HepG2 (cell line): ENCODE data around the gene EHD1. TPM values are rescaled to one million over a fixed set of nuclear protein-coding genes. Genes with fewer than 3 reads are reported as not detected.

Experiments used
- TBL1XR1 ChIP-seq: fragments of 150-350 bp; IDR thresholded peaks from 2 replicates; pipeline ENCODE4 v1.6.1; 2014; ENCODE audit warnings: borderline replicate concordance, low read length; ENCODE audit not compliant: partially characterized antibody
- TCF7L2 ChIP-seq: IDR thresholded peaks from 2 replicates; pipeline ENCODE4 v1.6.1; 2011; ENCODE audit warnings: mild to moderate bottlenecking, low read depth, low read length, moderate library complexity
- ZEB1 ChIP-seq: IDR thresholded peaks from 2 replicates; pipeline ENCODE4 v1.6.1; 2012; ENCODE audit warnings: mild to moderate bottlenecking, low read depth, inconsistent platforms; ENCODE audit not compliant: insufficient replicate concordance
- ZFYVE20 ChIP-seq: sonication (generic); formaldehyde crosslinking; IDR thresholded peaks from 2 replicates; pipeline ENCODE4 v1.8.0; 2023; ENCODE audit warnings: low read depth, mild to moderate bottlenecking, moderate library complexity, missing genetic modification reagents, borderline replicate concordance
- ZNF20 ChIP-seq: sonication (generic); formaldehyde crosslinking; IDR thresholded peaks from 2 replicates; pipeline ENCODE4 v1.4.0; 2020; ENCODE audit warnings: mild to moderate bottlenecking, moderate library complexity, missing genetic modification reagents
- ZSCAN9 ChIP-seq: IDR thresholded peaks from 2 replicates; pipeline ENCODE4 v1.6.1; 2016; ENCODE audit warnings: borderline replicate concordance
- polyA plus RNA-seq, 8 experiments: library from polyadenylated mRNA; depleted of rRNA in 3 of 8; stranded (reverse) in 7 of 8; unstranded in 1 of 8; fragments of >200 nt; fragmentation: Illumina TruSeq in 4 of 8; extraction: Trizol in 4 of 8; gene quantifications; 2 replicates each; pipeline versions ENCODE4 v1.2.1 to v1.2.3, GENCODE V29; 2011 to 2016; ENCODE audit warnings: low read depth in 4 of 8, missing spikeins in 1 of 8, mixed read lengths in 1 of 8; ENCODE audit not compliant: insufficient read depth in 1 of 8
- total RNA-seq, 5 experiments: library from RNA; depleted of rRNA; stranded (reverse); fragments of >200 nt; fragmentation: Illumina TruSeq; extraction: Trizol; gene quantifications; 2 replicates each; pipeline ENCODE4 v1.2.3, GENCODE V29; 2016; ENCODE audit warnings: low read depth in 1 of 5
- TF ChIP-seq, protein P1 (sequence below): IDR thresholded peaks from 2 replicates; pipeline ENCODE4 v1.6.1; 2016
- TF ChIP-seq, protein P2 (sequence below): sonication (generic); formaldehyde crosslinking; IDR thresholded peaks from 2 replicates; pipeline ENCODE4 v1.5.0; 2020; ENCODE audit warnings: mild to moderate bottlenecking, missing genetic modification reagents, borderline replicate concordance
- TF ChIP-seq, protein P3 (sequence below): sonication (generic); formaldehyde crosslinking; IDR thresholded peaks from 2 replicates; pipeline ENCODE4 v1.9.0; 2021; ENCODE audit warnings: missing genetic modification reagents, borderline replicate concordance
- TF ChIP-seq, protein P4 (sequence below): sonication (generic); formaldehyde crosslinking; IDR thresholded peaks from 2 replicates; pipeline ENCODE4 v1.4.0; 2020; ENCODE audit warnings: missing genetic modification reagents

The EHD1 gene
- total and polyA plus RNA-seq, 2 of the 13 experiments (the other 11 are each of a cell fraction or from before 2014, with no cell fraction given): 23.6 to 26.6 TPM

DNA sequence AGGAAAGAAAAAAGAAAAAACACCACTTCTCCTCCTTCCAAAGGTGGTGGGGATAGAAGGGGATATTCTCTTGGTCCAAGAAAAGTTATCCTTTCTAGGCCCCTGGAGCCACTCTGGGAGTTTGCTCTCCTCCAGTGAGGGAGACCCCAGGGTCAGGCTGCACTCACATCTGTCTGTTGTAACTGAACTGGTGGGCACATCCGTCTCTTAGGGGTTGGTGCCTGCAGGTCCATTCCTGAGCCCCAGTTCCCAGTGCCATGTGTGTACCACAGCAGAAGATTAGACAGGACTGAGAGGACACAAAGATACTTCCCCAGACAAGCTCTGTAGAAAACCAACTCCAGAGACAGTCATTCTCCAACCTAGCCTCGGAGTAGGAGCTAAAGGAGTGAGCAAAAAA is 41.7 kb upstream of the EHD1 start (continued):
- no peak for TF ChIP-seq ZFYVE20 (CRISPR knock-in tag)
- TF ChIP-seq, protein P1, sequence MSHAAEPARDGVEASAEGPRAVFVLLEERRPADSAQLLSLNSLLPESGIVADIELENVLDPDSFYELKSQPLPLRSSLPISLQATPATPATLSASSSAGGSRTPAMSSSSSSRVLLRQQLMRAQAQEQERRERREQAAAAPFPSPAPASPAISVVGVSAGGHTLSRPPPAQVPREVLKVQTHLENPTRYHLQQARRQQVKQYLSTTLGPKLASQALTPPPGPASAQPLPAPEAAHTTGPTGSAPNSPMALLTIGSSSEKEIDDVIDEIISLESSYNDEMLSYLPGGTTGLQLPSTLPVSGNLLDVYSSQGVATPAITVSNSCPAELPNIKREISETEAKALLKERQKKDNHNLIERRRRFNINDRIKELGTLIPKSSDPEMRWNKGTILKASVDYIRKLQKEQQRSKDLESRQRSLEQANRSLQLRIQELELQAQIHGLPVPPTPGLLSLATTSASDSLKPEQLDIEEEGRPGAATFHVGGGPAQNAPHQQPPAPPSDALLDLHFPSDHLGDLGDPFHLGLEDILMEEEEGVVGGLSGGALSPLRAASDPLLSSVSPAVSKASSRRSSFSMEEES (CRISPR knock-in tag): no peak
- TF ChIP-seq, protein P2, sequence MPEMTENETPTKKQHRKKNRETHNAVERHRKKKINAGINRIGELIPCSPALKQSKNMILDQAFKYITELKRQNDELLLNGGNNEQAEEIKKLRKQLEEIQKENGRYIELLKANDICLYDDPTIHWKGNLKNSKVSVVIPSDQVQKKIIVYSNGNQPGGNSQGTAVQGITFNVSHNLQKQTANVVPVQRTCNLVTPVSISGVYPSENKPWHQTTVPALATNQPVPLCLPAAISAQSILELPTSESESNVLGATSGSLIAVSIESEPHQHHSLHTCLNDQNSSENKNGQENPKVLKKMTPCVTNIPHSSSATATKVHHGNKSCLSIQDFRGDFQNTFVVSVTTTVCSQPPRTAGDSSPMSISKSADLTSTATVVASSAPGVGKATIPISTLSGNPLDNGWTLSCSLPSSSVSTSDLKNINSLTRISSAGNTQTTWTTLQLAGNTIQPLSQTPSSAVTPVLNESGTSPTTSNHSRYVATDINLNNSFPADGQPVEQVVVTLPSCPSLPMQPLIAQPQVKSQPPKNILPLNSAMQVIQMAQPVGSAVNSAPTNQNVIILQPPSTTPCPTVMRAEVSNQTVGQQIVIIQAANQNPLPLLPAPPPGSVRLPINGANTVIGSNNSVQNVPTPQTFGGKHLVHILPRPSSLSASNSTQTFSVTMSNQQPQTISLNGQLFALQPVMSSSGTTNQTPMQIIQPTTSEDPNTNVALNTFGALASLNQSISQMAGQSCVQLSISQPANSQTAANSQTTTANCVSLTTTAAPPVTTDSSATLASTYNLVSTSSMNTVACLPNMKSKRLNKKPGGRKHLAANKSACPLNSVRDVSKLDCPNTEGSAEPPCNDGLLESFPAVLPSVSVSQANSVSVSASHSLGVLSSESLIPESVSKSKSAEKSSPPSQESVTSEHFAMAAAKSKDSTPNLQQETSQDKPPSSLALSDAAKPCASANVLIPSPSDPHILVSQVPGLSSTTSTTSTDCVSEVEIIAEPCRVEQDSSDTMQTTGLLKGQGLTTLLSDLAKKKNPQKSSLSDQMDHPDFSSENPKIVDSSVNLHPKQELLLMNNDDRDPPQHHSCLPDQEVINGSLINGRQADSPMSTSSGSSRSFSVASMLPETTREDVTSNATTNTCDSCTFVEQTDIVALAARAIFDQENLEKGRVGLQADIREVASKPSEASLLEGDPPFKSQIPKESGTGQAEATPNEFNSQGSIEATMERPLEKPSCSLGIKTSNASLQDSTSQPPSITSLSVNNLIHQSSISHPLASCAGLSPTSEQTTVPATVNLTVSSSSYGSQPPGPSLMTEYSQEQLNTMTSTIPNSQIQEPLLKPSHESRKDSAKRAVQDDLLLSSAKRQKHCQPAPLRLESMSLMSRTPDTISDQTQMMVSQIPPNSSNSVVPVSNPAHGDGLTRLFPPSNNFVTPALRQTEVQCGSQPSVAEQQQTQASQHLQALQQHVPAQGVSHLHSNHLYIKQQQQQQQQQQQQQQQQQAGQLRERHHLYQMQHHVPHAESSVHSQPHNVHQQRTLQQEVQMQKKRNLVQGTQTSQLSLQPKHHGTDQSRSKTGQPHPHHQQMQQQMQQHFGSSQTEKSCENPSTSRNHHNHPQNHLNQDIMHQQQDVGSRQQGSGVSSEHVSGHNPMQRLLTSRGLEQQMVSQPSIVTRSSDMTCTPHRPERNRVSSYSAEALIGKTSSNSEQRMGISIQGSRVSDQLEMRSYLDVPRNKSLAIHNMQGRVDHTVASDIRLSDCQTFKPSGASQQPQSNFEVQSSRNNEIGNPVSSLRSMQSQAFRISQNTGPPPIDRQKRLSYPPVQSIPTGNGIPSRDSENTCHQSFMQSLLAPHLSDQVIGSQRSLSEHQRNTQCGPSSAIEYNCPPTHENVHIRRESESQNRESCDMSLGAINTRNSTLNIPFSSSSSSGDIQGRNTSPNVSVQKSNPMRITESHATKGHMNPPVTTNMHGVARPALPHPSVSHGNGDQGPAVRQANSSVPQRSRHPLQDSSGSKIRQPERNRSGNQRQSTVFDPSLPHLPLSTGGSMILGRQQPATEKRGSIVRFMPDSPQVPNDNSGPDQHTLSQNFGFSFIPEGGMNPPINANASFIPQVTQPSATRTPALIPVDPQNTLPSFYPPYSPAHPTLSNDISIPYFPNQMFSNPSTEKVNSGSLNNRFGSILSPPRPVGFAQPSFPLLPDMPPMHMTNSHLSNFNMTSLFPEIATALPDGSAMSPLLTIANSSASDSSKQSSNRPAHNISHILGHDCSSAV (CRISPR knock-in tag): no peak
- TF ChIP-seq TBL1XR1: no peak
- TF ChIP-seq, protein P3, sequence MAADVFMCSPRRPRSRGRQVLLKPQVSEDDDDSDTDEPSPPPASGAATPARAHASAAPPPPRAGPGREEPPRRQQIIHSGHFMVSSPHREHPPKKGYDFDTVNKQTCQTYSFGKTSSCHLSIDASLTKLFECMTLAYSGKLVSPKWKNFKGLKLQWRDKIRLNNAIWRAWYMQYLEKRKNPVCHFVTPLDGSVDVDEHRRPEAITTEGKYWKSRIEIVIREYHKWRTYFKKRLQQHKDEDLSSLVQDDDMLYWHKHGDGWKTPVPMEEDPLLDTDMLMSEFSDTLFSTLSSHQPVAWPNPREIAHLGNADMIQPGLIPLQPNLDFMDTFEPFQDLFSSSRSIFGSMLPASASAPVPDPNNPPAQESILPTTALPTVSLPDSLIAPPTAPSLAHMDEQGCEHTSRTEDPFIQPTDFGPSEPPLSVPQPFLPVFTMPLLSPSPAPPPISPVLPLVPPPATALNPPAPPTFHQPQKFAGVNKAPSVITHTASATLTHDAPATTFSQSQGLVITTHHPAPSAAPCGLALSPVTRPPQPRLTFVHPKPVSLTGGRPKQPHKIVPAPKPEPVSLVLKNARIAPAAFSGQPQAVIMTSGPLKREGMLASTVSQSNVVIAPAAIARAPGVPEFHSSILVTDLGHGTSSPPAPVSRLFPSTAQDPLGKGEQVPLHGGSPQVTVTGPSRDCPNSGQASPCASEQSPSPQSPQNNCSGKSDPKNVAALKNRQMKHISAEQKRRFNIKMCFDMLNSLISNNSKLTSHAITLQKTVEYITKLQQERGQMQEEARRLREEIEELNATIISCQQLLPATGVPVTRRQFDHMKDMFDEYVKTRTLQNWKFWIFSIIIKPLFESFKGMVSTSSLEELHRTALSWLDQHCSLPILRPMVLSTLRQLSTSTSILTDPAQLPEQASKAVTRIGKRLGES (CRISPR knock-in tag): no peak
- TF ChIP-seq ZNF20 (CRISPR knock-in tag): no peak
- TF ChIP-seq, protein P4, sequence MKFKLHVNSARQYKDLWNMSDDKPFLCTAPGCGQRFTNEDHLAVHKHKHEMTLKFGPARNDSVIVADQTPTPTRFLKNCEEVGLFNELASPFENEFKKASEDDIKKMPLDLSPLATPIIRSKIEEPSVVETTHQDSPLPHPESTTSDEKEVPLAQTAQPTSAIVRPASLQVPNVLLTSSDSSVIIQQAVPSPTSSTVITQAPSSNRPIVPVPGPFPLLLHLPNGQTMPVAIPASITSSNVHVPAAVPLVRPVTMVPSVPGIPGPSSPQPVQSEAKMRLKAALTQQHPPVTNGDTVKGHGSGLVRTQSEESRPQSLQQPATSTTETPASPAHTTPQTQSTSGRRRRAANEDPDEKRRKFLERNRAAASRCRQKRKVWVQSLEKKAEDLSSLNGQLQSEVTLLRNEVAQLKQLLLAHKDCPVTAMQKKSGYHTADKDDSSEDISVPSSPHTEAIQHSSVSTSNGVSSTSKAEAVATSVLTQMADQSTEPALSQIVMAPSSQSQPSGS (CRISPR knock-in tag): no peak
- TF ChIP-seq TCF7L2: no peak
- no peak for TF ChIP-seq ZEB1
- no peak for TF ChIP-seq ZSCAN9 (CRISPR knock-in tag)
